Dermis microvascular lymphatic vessel endothelial cell (primary cell): Measurements from ENCODE around the gene CTXND2. TPM values are rescaled to one million over a fixed set of nuclear protein-coding genes. Genes with fewer than 3 reads are reported as not detected.
"Not testable (repeated sequence)": the region's sequence is repeated elsewhere in the genome, so short reads cannot be mapped to it uniquely, and the experiment has no call there.

Experiments
- DNase-seq, 2 donors: peaks; one replicate each; pipeline versions ENCODE4 v3.0.0 to v3.0.0-alpha.2; 2010; ENCODE audit warnings: low read depth in 2 of 2
- total RNA-seq: library from RNA; depleted of rRNA; stranded (reverse); fragments of >200 nt; gene quantifications from 2 replicates; pipeline ENCODE4 v1.2.1, GENCODE V29; 2014

CTXND2 gene
- total RNA-seq, 1 donor from 2014 or later: not detected

GRCh38 chr1:150890033-150890416, 3.1 kb downstream of the CTXND2 start:
- no peak for DNase-seq

GRCh38 chr1:150893336-150893913, 6.5 kb downstream of the CTXND2 start:
- no peak for DNase-seq

GRCh38 chr1:150895618-150896017, 8.7 kb downstream of the CTXND2 start:
- no peak for DNase-seq

- not testable (repeated sequence) for DNase-seq
Observed at GRCh38 chr1:150899795-150900194, 12.9 kb downstream of the CTXND2 start.

- DNase-seq: no peak
Observed at GRCh38 chr1:150902346-150902745, 15.4 kb downstream of the CTXND2 start.

GRCh38 chr1:150902751-150903150, 15.8 kb downstream of the CTXND2 start:
- no peak for DNase-seq

- no peak for DNase-seq
Observed at GRCh38 chr1:150905301-150905700, 18.4 kb downstream of the CTXND2 start.

GRCh38 chr1:150906329-150906728, 19.4 kb downstream of the CTXND2 start:
- DNase-seq: no peak

- DNase-seq: no peak
Observed at GRCh38 chr1:150906813-150907212, 19.9 kb downstream of the CTXND2 start.

GRCh38 chr1:150909585-150910180, 22.7 kb downstream of the CTXND2 start:
- DNase-seq: no peak

- DNase-seq: no peak
Observed at GRCh38 chr1:150912623-150913022, 25.7 kb downstream of the CTXND2 start.

GRCh38 chr1:150917387-150917786, 30.5 kb downstream of the CTXND2 start:
- no peak for DNase-seq

- peak; percentile 40 to 78 for DNase-seq
Observed at GRCh38 chr1:150922519-150922975, 35.6 kb downstream of the CTXND2 start.

- peak in 1 of 2 donors; percentile 23 for DNase-seq
Observed at GRCh38 chr1:150925080-150925479, 38.1 kb downstream of the CTXND2 start.

- DNase-seq: peak; percentile 97 to 98
Observed at GRCh38 chr1:150926097-150926741, 39.3 kb downstream of the CTXND2 start, which contains the start of gene SETDB1. Gene SETDB1, plus strand, starts transcription at chr1:150926363. Its CDS starts 1,352 bp downstream, at chr1:150927715.

- DNase-seq: no peak
Observed at GRCh38 chr1:150927624-150928023, 40.7 kb downstream of the CTXND2 start.

- no peak for DNase-seq
Observed at GRCh38 chr1:150928286-150928685, 41.4 kb downstream of the CTXND2 start.

- not testable (repeated sequence) for DNase-seq
Observed at GRCh38 chr1:150928775-150929174, 41.8 kb downstream of the CTXND2 start.

- DNase-seq: peak; percentile 6 to 10
Observed at GRCh38 chr1:150931773-150932172, 44.8 kb downstream of the CTXND2 start.

- DNase-seq: no peak
Observed at GRCh38 chr1:150944856-150945255, 57.9 kb downstream of the CTXND2 start.

GRCh38 chr1:150954708-150955107, 67.8 kb downstream of the CTXND2 start:
- DNase-seq: no peak

GRCh38 chr1:150955280-150955679, 68.3 kb downstream of the CTXND2 start:
- no peak for DNase-seq

GRCh38 chr1:150957666-150958065, 70.7 kb downstream of the CTXND2 start:
- no peak for DNase-seq
